Caco-2 (cell line): ENCODE data around the gene POLR2L. TPM values are rescaled to one million over a fixed set of nuclear protein-coding genes. Genes with fewer than 3 reads are reported as not detected.

Experiments used
- BruUV-seq: library from RNA; stranded (reverse); fragments of 400-500 nt; replicated peaks from 2 replicates; lab custom pipeline; 2021; lab: Mats Ljungman, UMichigan
- CTCF ChIA-PET: fragments of 300-600 bp; sonication (Branson Sonifier 250); formaldehyde crosslinking; loops from one replicate; lab custom pipeline; 2022; ENCODE audit warnings: antibody characterized with exemption; lab: Charles Lee
- POLR2A ChIA-PET: fragments of 300-600 bp; sonication (Branson Sonifier 250); formaldehyde crosslinking; loops from one replicate; lab custom pipeline; 2022; ENCODE audit warnings: antibody characterized with exemption; lab: Charles Lee
- DNase-seq, 2 experiments: peaks; one replicate each; pipeline versions ENCODE4 v3.0.0 to v3.0.0-alpha.2; 2020 to 2022
- H3K27me3 ChIP-seq: replicated peaks from 2 replicates; pipeline ENCODE4 v1.6.0; 2011; ENCODE audit warnings: low read length; ENCODE audit not compliant: control insufficient read depth, insufficient read depth
- H3K36me3 ChIP-seq: 2 replicates; pipeline ENCODE4 v1.5.1; 2011; ENCODE audit warnings: low read length; ENCODE audit not compliant: control insufficient read depth, insufficient read depth
- H3K4me1 ChIP-seq: fragments of 250-450 bp; sonication (Bioruptor Pico); 2 replicates; pipeline ENCODE4 v1.5.1; 2020; ENCODE audit warnings: mild to moderate bottlenecking
- H3K4me3 ChIP-seq: 2 replicates; pipeline ENCODE4 v1.5.1; 2011; ENCODE audit warnings: low read depth, mild to moderate bottlenecking, control low read depth, low read length
- H3K9me3 ChIP-seq: fragments of 250-450 bp; sonication (Bioruptor Pico); 2 replicates; pipeline ENCODE4 v1.5.1; 2020; ENCODE audit warnings: mild to moderate bottlenecking, moderate library complexity
- H3K27ac Mint-ChIP-seq: one replicate; pipeline ENCODE4 v1.8.0; 2022; ENCODE audit warnings: mixed read lengths; ENCODE audit not compliant: unreplicated experiment
- H3K27me3 Mint-ChIP-seq: one replicate; pipeline ENCODE4 v1.8.0; 2022; ENCODE audit warnings: mixed read lengths; ENCODE audit not compliant: insufficient read depth, unreplicated experiment
- H3K36me3 Mint-ChIP-seq: one replicate; pipeline ENCODE4 v1.8.0; 2022; ENCODE audit warnings: mild to moderate bottlenecking, mixed read lengths; ENCODE audit not compliant: insufficient read depth, unreplicated experiment
- H3K4me1 Mint-ChIP-seq: one replicate; pipeline ENCODE4 v1.8.0; 2022; ENCODE audit warnings: low read depth, mixed read lengths; ENCODE audit not compliant: unreplicated experiment
- H3K4me3 Mint-ChIP-seq: one replicate; pipeline ENCODE4 v1.8.0; 2022; ENCODE audit warnings: mild to moderate bottlenecking, moderate library complexity, mixed read lengths; ENCODE audit not compliant: unreplicated experiment
- H3K9me3 Mint-ChIP-seq: one replicate; pipeline ENCODE4 v1.8.0; 2022; ENCODE audit warnings: mixed read lengths; ENCODE audit not compliant: unreplicated experiment
- intact Hi-C: fragments of 100-400 bp; cut with micrococcal nuclease; formaldehyde crosslinking; loops from one replicate; pipeline ENCODE4 v1.10.0; 2022; ENCODE audit not compliant: unreplicated experiment
- total RNA-seq: library from RNA; stranded (reverse); gene quantifications from 2 replicates; pipeline ENCODE4 v1.2.3, GENCODE V29; 2022
- TF ChIP-seq, protein P1 (sequence below), 2 experiments: fragments of 200-600 bp in 1 of 2; IDR thresholded peaks; 1 replicate in 1 of 2; 2 replicates in 1 of 2; pipeline versions ENCODE4 v1.5.1 to v1.8.0; 2011 to 2022; ENCODE audit warnings: antibody characterized with exemption in 1 of 2, control low read depth in 1 of 2, inconsistent platforms in 1 of 2, low read depth in 1 of 2, low read length in 1 of 2, mild to moderate bottlenecking in 1 of 2, moderate library complexity in 1 of 2; ENCODE audit not compliant: insufficient read depth in 1 of 2, severe bottlenecking in 1 of 2, unreplicated experiment in 1 of 2

Gene POLR2L
- total RNA-seq, 1 experiment from 2014 or later: 139 TPM

- H3K4me3 Mint-ChIP-seq: no peak overlapping the region
- TF ChIP-seq, protein P1, sequence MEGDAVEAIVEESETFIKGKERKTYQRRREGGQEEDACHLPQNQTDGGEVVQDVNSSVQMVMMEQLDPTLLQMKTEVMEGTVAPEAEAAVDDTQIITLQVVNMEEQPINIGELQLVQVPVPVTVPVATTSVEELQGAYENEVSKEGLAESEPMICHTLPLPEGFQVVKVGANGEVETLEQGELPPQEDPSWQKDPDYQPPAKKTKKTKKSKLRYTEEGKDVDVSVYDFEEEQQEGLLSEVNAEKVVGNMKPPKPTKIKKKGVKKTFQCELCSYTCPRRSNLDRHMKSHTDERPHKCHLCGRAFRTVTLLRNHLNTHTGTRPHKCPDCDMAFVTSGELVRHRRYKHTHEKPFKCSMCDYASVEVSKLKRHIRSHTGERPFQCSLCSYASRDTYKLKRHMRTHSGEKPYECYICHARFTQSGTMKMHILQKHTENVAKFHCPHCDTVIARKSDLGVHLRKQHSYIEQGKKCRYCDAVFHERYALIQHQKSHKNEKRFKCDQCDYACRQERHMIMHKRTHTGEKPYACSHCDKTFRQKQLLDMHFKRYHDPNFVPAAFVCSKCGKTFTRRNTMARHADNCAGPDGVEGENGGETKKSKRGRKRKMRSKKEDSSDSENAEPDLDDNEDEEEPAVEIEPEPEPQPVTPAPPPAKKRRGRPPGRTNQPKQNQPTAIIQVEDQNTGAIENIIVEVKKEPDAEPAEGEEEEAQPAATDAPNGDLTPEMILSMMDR (IDR thresholded peaks at IDR 0.05; ENCODE audit: insufficient read depth in 1 of 2, low read depth in 1 of 2, low read length in 1 of 2, severe bottlenecking in 1 of 2, unreplicated experiment in 1 of 2): no peak
- POLR2A ChIA-PET: no interaction called here
- no TSS peak for BruUV-seq
- Histone ChIP-seq H3K36me3 (peaks cover 3% of the 10 kb centered on the region), H3K27me3 (no peaks in the 10 kb centered on the region), H3K4me3 (no peak overlapping the region), H3K9me3 (no peaks in the 10 kb centered on the region), H3K4me1 (no peaks in the 10 kb centered on the region)
- no peaks in the 10 kb centered on the region for H3K4me1 Mint-ChIP-seq
- intact Hi-C loops: no loop called here
- H3K9me3 Mint-ChIP-seq: no peaks in the 10 kb centered on the region
- no peak for DNase-seq
- CTCF ChIA-PET: no interaction called here
- H3K36me3 Mint-ChIP-seq: peaks cover 52% of the 10 kb centered on the region
- H3K27me3 Mint-ChIP-seq: no peaks in the 10 kb centered on the region
- H3K27ac Mint-ChIP-seq: no peak overlapping the region
Observed at GRCh38 chr11:883527-883926, 41.2 kb upstream of the POLR2L start.

DNA sequence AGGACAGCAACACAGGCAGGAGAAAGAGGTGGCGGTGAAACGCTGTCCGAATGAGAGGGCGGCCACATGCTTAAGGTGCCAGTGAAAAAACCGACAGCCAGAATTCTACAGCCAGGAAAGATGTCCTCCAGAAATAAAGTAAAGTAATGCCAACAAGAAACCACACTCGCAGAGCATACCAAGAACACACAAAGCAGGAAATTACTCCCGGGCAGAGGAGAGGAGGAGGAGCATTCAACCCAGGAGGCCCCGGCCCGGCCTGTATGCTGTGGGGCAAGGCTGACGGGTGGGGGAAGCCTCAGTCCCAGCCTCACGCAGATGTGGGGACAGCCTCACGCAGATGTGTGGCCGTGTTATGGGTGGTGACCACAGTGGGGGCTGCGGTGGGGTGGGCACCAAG lies 40.3 kb upstream of the POLR2L start:
- no peaks in the 10 kb centered on the region for H3K4me1 ChIP-seq
- H3K4me3 Mint-ChIP-seq: no peak overlapping the region
- intact Hi-C loops: no loop called here
- H3K9me3 Mint-ChIP-seq: no peaks in the 10 kb centered on the region
- no peaks in the 10 kb centered on the region for H3K27me3 ChIP-seq
- no peak overlapping the region for H3K27ac Mint-ChIP-seq
- peaks cover 51% of the 10 kb centered on the region for H3K36me3 Mint-ChIP-seq
- ChIA-PET CTCF (no interaction called here), POLR2A (interaction anchor here (0.7 kb wide), 1 partner anchor 165 kb away, joined by 3 read pairs; no protein-coding TSS in a partner anchor)
- H3K4me3 ChIP-seq: no peak overlapping the region
- no peak for DNase-seq
- no peaks in the 10 kb centered on the region for H3K9me3 ChIP-seq
- no TSS peak for BruUV-seq
- H3K4me1 Mint-ChIP-seq: no peaks in the 10 kb centered on the region
- H3K36me3 ChIP-seq: peaks cover 3% of the 10 kb centered on the region
- TF ChIP-seq, protein P1 (IDR thresholded peaks at IDR 0.05; ENCODE audit: insufficient read depth in 1 of 2, low read depth in 1 of 2, low read length in 1 of 2, severe bottlenecking in 1 of 2, unreplicated experiment in 1 of 2): no peak
- no peaks in the 10 kb centered on the region for H3K27me3 Mint-ChIP-seq

DNA sequence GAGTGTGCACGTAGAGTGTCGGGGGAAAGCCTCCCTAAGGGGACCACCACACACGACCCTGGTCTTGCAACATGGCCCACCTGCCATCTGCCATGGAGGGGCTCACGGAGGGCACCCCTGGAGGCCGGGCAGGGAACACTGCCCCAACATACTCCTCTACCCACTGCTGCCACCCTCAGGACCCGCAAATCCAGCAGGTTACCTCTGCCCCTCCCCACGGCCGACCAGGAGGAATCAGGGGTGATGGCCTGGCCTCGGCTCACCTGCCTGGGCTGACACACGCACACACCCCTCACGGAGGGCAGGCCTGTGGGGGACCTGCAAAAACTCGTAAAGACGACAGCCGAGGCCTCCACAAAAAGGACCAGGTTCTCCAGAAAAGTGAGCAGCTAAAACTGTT lies 38.1 kb upstream of the POLR2L start:
- H3K36me3 ChIP-seq: peaks cover 3% of the 10 kb centered on the region
- no peaks in the 10 kb centered on the region for H3K27me3 ChIP-seq
- Mint-ChIP-seq H3K9me3 (no peaks in the 10 kb centered on the region), H3K4me1 (no peaks in the 10 kb centered on the region), H3K27ac (no peak overlapping the region), H3K4me3 (no peak overlapping the region), H3K27me3 (no peaks in the 10 kb centered on the region), H3K36me3 (peaks cover 45% of the 10 kb centered on the region)
- CTCF ChIA-PET: no interaction called here
- TF ChIP-seq, protein P1 (IDR thresholded peaks at IDR 0.05; ENCODE audit: insufficient read depth in 1 of 2, low read depth in 1 of 2, low read length in 1 of 2, severe bottlenecking in 1 of 2, unreplicated experiment in 1 of 2): no peak
- H3K9me3 ChIP-seq: no peaks in the 10 kb centered on the region
- POLR2A ChIA-PET: no interaction called here
- no peak for DNase-seq
- BruUV-seq: no TSS peak
- H3K4me1 ChIP-seq: no peaks in the 10 kb centered on the region
- H3K4me3 ChIP-seq: no peak overlapping the region
- intact Hi-C loops: no loop called here
